GM19397 (cell line): ENCODE measurements around the gene JAK2.
"Not testable (repeated sequence)": the region's sequence is repeated elsewhere in the genome, so short reads cannot be mapped to it uniquely, and the experiment has no call there.

ENCODE experiments used
- ATAC-seq: cut with Tn5 transposase; IDR thresholded peaks from one replicate; pipeline ENCODE4 v1.9.1; 2021; ENCODE audit warnings: mild to moderate bottlenecking, moderate library complexity; ENCODE audit not compliant: unreplicated experiment

Gene JAK2

DNA sequence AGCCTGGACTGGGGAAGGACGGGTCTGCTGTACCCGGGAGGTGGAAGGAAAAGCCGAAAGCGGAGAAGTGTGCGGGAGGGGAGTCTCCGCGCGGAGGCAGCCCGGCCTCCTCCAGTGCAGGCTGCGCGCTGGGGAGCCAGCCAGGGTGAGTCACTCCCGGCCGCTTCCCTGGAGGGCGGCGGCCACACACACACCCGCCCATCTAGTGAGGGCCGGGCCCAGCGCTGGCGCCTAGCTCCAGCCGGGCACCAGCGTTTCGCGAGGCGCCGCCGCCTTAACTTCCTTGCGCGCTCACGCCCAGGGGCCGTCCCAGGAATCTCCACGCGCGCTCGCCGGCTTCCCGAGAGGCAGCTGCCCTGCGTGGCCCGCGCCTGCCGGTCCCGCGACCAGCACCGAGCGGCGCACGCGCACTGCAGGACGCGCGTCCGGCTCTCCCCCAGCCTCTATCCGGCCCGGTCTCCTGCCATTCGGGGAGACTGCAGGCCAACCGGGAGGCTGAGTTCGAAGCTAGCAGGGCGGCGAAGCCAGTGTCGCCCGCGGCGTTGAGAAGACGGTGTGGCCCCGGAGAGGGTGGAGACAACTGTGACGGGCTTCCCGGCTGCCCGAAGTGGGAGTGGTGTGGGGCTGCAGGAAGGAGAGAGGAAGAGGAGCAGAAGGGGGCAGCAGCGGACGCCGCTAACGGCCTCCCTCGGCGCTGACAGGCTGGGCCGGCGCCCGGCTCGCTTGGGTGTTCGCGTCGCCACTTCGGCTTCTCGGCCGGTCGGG is at the start of gene JAK2:
JAK2 (plus strand) TSS at position 652 of the 765 bp plus-strand sequence. CDS start 36,716 bp downstream, outside the sequence.
- peak; percentile 73 for ATAC-seq

DNA sequence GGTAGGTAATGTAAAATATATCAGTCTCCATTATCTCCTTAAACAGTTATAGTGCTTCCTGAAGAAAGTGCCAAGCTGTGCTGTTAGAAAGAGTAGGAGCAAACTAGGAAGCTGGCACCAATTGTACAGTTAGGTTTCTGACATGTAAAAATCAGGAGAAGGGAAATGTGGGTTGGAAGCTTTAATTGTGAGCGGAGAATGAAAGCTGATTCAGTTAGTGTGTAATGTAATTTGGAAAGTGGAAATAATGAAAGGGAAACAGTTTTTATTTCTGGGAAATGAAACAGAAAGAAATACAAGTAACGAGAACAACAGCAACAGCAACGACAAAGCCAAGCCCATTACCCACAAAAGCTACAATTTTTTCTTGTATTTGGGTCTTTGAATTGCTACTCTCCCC is 48.8 kb upstream of the JAK2 start:
- no peak for ATAC-seq

DNA sequence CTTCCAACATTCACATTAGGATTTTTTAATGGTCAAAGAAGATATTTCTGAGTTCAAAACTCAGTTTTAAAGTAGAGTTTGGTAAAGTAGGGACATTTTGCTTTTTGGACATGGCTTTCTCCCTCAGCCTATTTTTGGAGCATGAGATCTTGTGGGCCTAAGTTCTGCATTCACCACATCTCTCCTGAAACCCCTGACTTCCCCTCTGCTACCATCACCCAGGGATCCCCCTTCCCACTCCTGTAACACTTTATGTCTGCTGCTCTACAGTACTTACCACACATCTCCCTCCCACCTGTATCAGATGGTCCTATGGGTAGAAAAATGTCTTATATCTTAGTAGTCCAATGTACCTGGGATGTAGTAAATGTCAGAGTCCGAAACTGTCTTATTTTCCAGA is 48.2 kb upstream of the JAK2 start:
- no peak for ATAC-seq

DNA sequence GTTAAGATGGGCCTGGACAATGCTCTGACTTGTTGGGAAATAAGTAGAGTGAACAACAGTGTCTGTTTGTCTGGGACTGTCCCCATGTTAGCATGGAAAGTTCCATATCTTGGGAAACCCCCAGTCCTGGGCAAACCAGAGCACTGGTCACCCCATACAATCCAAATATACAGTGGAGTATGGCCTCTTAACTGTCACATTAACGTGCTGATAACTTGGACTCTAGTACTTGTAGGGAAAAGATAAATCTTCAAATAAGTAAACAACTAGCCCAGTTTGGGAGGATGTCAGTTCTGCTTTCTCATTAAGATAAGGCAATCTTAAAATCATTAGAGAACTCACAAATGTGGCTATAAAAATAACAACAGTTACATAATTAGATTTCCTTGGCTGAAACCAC is 47.6 kb upstream of the JAK2 start:
- no peak for ATAC-seq

DNA sequence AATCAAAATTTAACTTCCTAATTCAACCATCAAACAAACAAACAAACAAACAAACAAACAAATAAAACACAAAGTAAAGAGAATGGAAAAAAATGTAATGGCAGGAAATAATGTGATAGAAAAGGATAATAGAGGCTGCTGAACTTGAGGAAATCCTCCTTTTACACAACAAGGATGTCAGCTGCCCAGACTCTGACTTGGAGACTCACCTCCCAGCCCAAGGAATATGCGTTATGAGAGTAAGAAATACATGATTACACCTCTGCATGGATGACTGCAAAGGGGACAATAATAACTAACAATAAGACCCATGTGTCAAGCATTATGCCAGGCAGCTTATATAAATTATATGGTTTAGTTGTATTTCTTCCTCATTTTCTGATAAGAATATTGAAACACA is 46.6 kb upstream of the JAK2 start:
- ATAC-seq: no peak

DNA sequence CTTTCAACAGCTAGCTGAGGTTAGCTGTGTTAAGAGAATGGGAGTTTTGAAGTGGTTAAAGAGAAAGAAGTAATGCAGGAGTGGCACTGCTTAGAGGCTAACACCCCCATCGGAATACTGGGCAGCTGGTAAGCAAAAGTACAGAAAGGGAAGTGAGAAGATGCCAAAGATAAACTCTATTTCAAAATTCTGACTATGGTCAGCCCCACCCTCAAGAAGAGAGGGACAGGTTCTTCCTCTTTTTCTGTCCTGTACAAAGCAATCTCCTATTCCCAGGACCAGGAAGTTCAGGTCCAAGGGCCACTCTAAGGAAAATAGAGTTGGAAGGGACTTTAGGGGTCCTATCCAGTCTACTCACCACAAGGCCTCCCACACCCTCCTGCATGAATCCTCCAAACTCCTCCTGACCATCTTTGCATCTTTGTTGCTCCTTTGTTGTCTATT is 45.9 kb upstream of the JAK2 start:
- peak; percentile 83 for ATAC-seq

DNA sequence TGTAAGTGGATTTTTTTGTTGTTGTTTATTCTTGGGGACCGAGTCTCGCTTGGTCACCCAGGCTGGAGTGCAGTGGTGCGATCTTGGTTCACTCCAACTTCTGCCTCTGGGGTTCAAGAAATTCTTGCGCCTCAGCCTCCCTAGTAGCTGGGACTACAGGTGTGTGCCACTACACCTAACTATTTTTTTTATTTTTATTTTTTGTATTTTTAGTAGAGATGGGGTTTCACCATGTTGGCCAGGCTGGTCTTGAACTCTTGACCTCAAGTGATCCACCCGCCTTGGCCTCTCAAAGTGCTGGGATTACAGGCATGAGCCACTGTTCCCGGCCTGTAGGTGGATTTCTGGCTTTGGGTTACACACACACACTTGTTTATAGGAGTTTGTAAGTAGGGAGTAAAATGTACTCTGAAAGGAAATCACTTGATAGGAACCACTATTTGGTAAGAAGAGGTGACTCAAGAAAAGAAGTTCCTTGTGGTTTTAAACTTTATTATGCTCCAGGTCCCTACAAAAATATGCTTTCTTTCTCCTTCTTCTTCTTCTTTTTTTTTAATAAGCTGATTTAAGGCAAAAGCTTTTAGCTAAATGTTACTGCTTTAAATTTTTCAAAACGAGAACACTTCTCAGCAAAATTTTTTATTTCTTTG is 42.9 kb upstream of the JAK2 start:
- not testable (repeated sequence) for ATAC-seq

DNA sequence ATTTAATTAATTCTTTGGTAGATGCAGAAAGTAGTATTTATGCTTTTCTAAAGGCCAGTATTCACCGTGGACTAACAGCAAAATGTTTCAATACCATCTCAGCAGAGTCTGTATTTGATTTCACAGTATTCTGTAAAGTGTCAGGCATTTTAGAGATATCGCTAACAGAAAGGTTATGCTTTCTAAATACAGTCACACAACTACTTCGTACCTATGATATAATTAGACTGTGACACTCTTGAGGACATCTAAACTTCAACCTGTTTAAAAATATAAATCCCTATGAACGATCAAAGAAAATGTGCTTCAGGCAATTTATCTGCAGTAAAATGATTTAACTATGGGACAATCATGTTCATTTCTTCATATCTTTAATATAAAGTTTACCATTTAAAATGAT is 41.7 kb upstream of the JAK2 start:
- no peak for ATAC-seq

DNA sequence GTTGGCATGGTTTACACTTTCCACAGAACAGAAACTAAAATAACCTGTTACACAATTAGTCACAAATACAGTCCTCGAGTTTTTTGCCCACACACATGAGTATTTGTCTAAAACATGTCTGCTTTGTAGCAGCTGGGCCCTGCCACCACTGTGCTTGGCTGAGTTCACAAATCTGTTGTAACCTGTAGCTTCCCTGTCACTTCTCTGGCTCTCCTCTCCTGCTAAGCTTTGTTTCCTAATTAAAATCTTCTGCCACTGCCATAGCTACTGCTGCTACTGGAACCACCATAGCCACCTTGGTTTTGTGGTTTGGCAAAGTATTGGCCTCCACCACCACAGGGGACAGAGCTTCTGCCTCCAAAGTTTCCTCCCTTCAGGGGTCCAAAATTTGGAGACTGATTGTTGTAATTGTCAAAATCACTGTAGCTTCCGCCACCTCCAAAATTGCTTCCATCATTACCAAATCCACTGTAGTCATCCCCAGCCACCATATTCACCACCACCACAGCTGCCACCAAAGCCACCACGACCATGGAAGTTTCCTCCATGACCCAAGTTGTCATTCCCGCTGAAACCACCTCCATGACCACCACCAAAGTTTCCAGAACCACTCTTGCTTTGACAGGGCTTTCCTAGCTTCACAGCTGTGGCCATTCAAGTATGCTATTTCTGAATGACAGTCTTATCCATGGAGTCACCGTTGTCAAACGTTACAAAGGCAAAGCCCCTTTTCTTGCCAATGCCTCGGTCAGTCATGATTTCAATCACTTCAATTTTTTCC is 40.5 kb upstream of the JAK2 start:
- ATAC-seq: not testable (repeated sequence)

DNA sequence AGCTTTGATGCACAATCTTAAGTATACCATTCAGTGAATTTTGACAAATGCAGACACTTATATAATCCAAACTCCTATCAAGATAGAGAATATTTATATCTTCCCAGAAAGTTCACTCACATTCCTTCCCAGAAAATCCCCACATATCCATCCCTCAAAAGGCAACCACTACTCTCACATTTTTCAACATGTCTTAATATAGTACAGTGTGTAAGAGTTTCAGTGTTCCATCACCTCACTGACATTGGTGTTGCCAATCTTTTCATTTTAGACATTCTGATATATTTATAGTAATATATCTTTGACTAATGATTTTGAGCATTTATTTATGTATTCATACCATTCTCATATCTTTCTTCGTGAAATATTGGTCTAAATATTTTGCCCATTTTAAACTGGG is 38.1 kb upstream of the JAK2 start:
- no peak for ATAC-seq

DNA sequence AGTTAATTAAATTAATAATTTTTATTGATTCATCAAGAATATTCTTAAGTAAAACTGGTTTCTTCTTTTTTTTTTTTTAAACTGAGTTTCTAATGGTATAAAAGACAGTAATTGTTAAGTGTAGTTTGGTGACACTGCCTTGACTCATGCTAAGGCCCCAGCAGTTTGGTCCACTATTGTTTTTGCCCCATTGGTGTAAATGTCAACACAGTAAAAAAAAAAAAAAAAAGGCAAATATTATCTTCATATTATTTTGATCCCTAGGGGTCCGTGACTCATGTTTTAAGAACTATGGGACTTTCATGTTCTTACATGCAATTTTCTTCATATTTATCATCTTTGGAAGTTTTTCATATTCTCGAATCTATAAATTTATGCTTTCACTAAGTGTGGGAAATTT is 29.2 kb upstream of the JAK2 start:
- ATAC-seq: no peak

DNA sequence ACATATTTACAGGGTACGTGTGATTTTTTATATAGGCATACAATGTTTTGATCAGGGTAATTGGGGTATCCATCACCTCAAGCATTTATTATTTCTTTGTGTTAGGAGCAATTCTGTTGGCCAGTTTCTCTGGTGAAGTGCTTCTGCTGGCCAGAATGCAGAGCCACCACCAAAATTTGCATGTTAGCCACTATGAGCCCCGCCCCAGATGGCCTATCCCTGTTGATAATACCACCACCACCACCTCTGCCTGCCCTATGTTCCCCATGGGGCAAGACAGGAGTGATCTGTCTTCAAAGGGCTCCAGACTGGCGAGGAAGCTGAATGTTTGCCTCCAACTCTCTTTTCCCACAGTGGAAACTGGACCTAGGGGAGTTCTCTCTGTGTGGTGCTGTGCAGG is 26.0 kb upstream of the JAK2 start:
- ATAC-seq: no peak

DNA sequence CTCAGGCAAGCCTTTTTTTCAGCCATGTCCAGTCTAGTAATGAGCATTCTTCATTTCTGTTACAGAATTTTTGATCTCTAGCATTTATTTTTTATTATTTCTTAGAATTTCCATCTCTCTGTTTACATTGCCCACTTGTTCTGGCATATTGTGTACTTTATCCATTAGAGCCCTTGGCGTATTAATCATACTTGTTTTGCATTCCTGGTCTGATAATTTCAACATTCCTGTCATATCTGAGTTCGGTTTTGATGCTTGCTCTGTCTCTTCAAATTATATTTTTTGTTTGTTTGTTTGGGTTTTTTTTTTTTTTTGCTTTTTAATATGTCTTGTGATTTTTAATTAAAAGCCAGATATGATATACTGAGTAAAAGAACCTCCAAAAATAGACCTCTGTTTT is 23.0 kb upstream of the JAK2 start:
- no peak for ATAC-seq

DNA sequence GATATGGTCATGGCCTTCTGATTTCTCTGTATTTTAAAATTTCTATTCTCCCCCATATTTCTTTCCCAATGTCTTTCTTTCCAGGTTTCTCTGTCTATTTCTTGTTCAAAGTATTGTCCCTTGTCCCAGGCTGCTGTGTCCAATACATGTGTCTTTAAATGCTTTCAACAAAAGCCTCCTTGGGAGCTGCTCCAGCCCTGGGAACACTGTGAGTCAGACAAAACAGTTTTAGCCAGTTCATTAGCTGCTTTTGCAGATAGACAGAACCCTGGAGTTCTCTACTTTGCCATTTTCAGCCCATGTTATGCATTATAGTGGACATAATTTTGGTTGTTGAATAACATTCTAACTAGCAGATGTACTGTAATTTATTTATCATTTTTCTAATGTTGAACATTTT is 20.5 kb upstream of the JAK2 start:
- no peak for ATAC-seq

DNA sequence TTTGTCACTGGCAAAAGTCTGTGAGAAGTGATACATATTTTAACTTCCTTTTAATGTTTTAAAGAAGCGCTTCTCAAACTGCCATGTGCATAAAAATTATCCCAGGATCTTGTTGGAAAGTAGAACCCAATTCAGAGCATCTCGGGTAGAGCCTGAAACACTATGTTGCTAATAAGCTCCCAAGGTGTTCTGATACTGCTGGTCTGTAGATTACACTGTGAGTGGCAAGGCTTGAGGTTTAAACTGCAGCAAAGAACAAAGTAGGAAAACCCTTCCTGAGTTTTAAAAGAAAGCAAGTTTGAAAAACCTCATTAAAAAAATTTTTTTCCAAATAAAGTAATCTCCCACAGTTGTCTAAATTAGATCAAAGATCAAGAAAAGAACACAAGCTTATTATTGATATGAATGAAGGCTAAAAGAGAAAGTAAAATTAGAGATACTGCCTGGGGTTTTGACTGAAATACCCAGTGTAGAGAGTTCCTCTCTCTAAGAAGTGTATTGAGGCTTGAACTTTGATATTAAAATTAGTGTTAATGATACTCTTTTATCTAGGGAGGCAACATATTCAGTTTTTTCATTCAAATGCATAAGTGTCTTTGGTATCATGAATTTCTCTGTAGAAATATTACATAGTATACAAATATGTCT is 19.8 kb upstream of the JAK2 start:
- ATAC-seq: no peak

DNA sequence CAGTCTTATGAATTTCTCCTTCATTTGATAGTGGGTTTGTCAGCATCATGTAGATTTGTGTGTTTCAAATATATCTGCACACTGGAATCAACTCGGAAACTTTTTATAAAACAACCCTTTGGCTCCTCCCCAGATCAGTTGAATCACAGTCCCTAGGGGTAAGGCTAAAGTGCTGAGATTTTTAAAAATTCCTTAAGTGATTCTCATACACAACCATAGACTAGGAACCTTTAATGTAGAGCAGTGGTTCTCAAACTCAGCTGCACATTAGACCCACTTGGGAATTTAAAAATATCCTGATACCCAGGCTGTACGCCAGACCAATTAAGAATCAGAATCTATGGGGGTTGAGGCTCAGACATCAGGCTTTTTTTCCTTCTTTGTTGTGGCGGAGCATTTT is 17.5 kb upstream of the JAK2 start:
- no peak for ATAC-seq

DNA sequence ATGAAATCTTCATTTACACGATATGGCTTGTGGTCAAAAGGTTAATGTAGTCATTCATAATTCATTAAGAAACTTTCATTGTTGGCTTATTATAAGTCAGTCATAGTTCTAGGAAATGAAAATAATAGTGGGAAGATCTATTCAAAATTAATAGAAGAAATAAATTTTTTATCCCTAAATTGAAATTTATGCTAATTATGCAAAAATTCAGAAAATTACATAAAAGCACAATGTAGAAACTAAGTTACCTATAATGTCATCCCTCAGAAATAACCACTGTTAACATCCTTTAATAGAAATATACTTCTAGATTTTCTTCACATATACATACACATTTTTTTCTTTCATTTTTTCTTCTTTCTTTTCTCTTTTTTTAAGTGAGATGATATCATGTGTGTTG is 15.9 kb upstream of the JAK2 start:
- ATAC-seq: no peak

DNA sequence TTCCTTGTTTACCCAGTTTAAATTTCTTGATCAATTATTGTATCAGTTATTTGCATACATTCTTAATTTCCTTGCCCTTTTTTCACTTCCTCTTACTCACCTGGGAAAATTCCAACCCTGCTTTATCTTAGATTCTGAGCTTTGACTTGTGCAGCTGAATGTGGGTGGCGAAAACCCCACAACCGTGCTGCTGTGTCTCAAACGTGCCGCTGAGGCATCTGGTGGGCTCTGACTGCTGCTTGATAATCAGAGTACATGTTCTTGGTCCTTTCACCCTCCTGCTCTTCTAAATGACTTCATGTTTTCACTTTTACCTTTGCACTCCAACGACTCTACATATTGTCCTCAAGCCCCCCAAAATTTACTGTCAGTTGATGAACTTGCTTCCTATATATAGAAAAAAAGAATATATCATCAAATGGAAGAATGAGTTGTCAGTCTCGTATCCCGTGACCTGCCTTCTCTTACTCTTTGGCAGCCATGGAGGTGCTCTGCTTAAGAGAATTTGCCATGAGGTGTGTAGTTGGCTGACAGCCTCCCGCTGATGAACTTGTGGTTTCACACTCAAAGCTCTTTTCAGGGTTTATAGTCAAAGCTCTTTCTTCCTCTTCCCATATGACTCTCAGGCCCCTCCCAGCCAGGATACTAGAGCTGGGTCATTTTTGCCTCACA is 14.0 kb upstream of the JAK2 start:
- peak; percentile 87 for ATAC-seq

DNA sequence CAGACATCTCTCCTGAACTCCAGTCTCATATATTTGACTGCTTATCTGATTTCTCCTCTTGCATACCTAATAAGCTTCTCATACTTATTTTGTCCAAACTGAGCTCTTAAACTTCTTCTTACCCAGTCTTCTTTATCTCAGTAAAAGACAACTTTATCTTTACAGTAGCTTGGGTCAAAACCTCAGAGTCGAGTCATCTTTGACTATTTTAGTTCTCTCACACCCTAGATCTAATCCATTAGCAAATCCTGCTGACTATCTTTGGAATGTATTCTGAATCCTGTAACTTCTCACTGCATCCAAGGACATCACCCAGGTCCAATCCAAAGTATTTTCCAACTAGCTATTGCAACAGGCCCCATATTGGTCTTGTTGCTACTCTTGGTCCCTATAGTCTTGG is 11.8 kb upstream of the JAK2 start:
- no peak for ATAC-seq

DNA sequence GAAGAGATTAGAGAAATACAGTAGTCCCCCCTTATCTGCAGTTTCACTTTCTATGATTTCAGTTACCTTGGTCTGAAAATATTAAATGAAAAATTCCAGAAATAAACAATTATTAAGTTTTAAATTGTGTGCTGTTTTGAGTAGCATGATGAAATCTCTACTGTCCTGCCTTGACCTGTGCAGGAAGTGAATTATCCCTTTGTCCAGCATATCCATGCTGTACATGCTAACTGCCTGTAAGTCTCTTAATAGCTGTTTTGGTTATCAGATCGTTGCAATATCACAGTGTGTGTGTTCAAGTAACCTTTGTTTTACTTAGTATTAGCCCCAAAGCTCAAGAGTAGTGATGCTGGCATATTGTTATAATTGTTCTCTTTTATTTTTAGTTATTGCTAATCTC is 11.2 kb upstream of the JAK2 start:
- ATAC-seq: no peak

DNA sequence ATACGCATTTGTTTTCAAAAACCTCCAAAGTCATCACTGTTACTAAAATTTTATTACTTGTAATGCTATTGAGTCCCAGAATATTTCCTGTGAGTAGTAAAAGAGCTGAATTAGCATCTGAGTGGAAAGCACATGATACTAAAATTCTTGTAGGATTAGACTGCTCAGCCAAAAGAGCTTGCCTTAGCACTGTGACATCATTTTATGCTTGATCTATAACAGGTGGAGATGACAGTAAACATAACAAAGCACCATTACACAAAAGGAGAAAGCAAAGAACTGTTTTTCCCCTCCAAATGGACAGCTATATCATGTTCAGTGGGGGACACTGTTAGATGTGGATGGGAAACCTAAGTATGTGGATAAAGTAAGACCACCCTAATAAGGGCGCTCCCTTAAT is 5.8 kb upstream of the JAK2 start:
- no peak for ATAC-seq
